Right atrium auricular region (tissue), 2 donors: ENCODE data around the gene SH3TC1. TPM values are rescaled to one million over a fixed set of nuclear protein-coding genes. Genes with fewer than 3 reads are reported as not detected.
A peak's percentile ranks its signal among the peaks of the same experiment; 100 is the strongest.

ENCODE experiments used
- DNase-seq: peaks from one replicate; pipeline ENCODE4 v3.0.0-alpha.2; 2019; ENCODE audit warnings: low spot score
- H3K27ac ChIP-seq, 2 donors: fragments of 200-600 bp; sonication (generic); 1 replicate in 1 of 2; 2 replicates in 1 of 2; pipeline ENCODE4 v1.5.1; 2016 to 2019
- H3K27me3 ChIP-seq, 2 donors: fragments of 200-600 bp; sonication (generic); one replicate each; pipeline versions ENCODE4 v1.5.1 to v1.6.0; 2017 to 2019
- H3K36me3 ChIP-seq: fragments of 200-600 bp; sonication (generic); one replicate; pipeline ENCODE4 v1.5.1; 2016
- H3K4me1 ChIP-seq, 2 donors: fragments of 200-600 bp; sonication (generic); one replicate each; pipeline versions ENCODE4 v1.5.1 to v1.6.0; 2017 to 2019
- H3K4me3 ChIP-seq, 2 donors: fragments of 200-600 bp; sonication (generic); 1 replicate in 1 of 2; 2 replicates in 1 of 2; pipeline ENCODE4 v1.5.1; 2017 to 2019; ENCODE audit warnings: mild to moderate bottlenecking in 1 of 2, moderate library complexity in 1 of 2
- H3K9me3 ChIP-seq, 2 donors: fragments of 200-600 bp; sonication (generic); one replicate each; pipeline ENCODE4 v1.5.1; 2019
- total RNA-seq, 2 donors: library from RNA; depleted of rRNA; stranded (reverse); fragments of >200 nt; gene quantifications; one replicate each; pipeline ENCODE4 v1.1.0, GENCODE V29; 2016
- TF ChIP-seq, protein P1 (sequence below), 2 donors: fragments of 200-600 bp; sonication (generic); IDR thresholded peaks; one replicate each; pipeline ENCODE4 v1.5.1; 2019; ENCODE audit warnings: antibody characterized with exemption in 2 of 2

SH3TC1 gene
- total RNA-seq, 2 donors from 2014 or later: 8.9 to 13.9 TPM

GRCh38 chr4:8239226-8239625, 40.1 kb downstream of the SH3TC1 start:
- Histone ChIP-seq H3K27ac (no peak overlapping the region), H3K4me3 (no peak overlapping the region), H3K9me3 (no peaks in the 10 kb centered on the region), H3K27me3 (no peaks in the 10 kb centered on the region), H3K4me1 (peaks cover 0 to 10% of the 10 kb centered on the region in 2 donors), H3K36me3 (no peaks in the 10 kb centered on the region)
- TF ChIP-seq, protein P1, sequence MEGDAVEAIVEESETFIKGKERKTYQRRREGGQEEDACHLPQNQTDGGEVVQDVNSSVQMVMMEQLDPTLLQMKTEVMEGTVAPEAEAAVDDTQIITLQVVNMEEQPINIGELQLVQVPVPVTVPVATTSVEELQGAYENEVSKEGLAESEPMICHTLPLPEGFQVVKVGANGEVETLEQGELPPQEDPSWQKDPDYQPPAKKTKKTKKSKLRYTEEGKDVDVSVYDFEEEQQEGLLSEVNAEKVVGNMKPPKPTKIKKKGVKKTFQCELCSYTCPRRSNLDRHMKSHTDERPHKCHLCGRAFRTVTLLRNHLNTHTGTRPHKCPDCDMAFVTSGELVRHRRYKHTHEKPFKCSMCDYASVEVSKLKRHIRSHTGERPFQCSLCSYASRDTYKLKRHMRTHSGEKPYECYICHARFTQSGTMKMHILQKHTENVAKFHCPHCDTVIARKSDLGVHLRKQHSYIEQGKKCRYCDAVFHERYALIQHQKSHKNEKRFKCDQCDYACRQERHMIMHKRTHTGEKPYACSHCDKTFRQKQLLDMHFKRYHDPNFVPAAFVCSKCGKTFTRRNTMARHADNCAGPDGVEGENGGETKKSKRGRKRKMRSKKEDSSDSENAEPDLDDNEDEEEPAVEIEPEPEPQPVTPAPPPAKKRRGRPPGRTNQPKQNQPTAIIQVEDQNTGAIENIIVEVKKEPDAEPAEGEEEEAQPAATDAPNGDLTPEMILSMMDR (IDR thresholded peaks at IDR 0.05): no peak
- DNase-seq: no peak

- H3K4me1 ChIP-seq: peaks cover 0 to 10% of the 10 kb centered on the region in 2 donors
- TF ChIP-seq, protein P1 (IDR thresholded peaks at IDR 0.05): no peak
- no peaks in the 10 kb centered on the region for H3K27me3 ChIP-seq
- H3K36me3 ChIP-seq: no peaks in the 10 kb centered on the region
- no peak for DNase-seq
- H3K4me3 ChIP-seq: no peak overlapping the region
- no peaks in the 10 kb centered on the region for H3K9me3 ChIP-seq
- no peak overlapping the region for H3K27ac ChIP-seq
Measured at GRCh38 chr4:8239661-8240060, 40.6 kb downstream of the SH3TC1 start.

DNA sequence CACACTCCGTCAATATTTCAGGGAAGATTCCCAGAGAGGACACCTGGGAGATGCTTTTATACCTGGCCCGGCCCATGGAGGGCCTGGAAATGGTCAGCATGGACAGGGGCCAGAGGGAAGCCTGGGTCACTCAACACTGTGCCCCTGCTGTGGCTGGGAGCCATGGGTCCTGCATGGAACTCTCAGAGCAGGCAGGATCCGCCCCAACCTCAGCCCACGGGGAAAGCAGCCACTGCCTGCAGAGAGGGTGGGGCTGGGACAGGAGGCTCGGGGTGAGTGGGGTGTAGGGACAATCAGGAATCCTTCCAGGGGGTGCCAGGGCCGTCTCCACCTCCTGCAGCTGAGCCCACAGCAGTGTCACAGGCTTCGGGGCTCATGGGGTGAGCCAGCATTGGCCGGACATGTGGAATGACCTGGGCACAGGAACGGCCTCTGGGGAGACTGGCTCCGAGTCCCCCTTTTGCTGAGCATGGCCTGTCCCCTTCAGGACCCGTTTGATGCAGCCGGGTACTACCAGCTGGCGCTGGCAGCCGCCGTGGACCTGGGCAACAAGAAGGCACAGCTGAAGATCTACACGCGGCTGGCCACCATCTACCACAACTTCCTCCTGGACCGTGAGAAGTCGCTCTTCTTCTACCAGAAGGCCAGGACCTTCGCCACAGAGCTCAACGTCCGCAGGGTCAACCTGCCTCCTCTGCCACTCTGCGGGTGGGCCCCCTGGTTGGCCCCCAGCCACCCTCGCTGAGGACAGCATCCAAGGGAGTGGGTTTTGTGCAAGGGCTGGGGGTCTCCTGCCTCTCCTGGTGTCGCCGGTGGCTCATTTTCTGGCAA, 41.3 kb downstream of the SH3TC1 start:
- Histone ChIP-seq H3K27me3 (no peaks in the 10 kb centered on the region), H3K4me3 (no peak overlapping the region), H3K9me3 (no peaks in the 10 kb centered on the region), H3K36me3 (no peaks in the 10 kb centered on the region), H3K27ac (no peak overlapping the region), H3K4me1 (peaks cover 0 to 10% of the 10 kb centered on the region in 2 donors)
- DNase-seq: no peak
- TF ChIP-seq, protein P1 (IDR thresholded peaks at IDR 0.05): no peak

- Histone ChIP-seq H3K4me3 (no peak overlapping the region), H3K27me3 (no peaks in the 10 kb centered on the region), H3K36me3 (no peaks in the 10 kb centered on the region), H3K9me3 (no peaks in the 10 kb centered on the region), H3K27ac (no peak overlapping the region), H3K4me1 (peaks cover 0 to 12% of the 10 kb centered on the region in 2 donors)
- TF ChIP-seq, protein P1 (IDR thresholded peaks at IDR 0.05): no peak
- DNase-seq: no peak
Measured at GRCh38 chr4:8241211-8241779, 42.2 kb downstream of the SH3TC1 start.

DNA sequence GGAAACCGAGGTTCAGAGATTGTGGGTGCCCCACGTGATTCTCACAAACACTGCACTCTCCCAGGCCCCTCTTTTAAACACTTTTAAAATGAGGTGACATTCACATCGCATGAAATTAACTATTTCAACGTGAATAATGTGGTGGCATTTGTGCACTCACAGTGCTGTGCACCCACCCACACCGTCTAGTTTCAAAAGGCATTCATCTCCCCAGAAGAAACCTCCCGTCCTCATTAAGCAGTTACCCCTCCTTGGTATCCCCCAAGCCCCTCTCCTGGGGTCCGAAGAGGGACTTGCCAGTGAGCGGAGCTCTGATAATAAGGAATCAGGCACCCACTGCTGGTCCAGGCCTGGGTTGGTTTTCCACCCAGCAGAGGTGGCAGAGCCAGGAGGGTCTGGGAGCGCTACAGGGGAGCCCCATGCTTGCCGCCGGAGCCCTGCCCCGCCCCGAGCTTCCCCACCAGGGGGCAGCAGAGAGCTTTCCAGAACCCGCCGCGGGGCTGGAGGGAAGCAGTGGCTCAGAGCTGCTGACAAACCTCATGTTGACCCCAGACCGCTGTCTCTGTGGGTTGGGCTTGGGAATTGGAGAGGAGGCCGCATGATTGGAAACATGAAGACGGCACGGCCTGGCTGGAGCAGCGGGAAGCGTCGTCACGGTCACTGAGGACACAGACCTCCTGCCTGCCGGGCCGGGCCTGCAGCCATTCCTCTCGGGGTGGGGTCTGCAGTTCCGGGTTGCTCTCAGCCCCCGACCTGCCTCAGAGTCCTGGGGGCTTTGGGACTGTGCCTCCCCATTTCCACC, 43.0 kb downstream of the SH3TC1 start:
- TF ChIP-seq, protein P1 (IDR thresholded peaks at IDR 0.05): peak; percentile 95 to 100
- DNase-seq: peak; percentile 95
- H3K27me3 ChIP-seq: no peaks in the 10 kb centered on the region
- H3K36me3 ChIP-seq: no peaks in the 10 kb centered on the region
- H3K4me3 ChIP-seq: no peak overlapping the region
- peak overlapping the region; percentile 8 to 66 for H3K27ac ChIP-seq
- H3K9me3 ChIP-seq: no peaks in the 10 kb centered on the region
- H3K4me1 ChIP-seq: peaks cover 0 to 20% of the 10 kb centered on the region in 2 donors
